ENCODE measurements around the gene SLC43A2.

The SLC43A2 gene

GRCh38 chr17:1605681-1606351 lies 22.8 kb downstream of the SLC43A2 start:
- no peak for TF ChIP-seq CTCF (IDR thresholded peaks at IDR 0.05; ENCODE audit: low read depth, low read length, missing control alignments)
- no peak overlapping the region; the same call in 1 of the 2 replicates for H3K4me3 ChIP-seq (ENCODE audit: low read depth, low read length)
- no peak for DNase-seq (ENCODE audit: low read depth)

GRCh38 chr17:1604831-1605528 lies 23.7 kb downstream of the SLC43A2 start:
- DNase-seq (ENCODE audit: low read depth): no peak
- no peak overlapping the region for H3K4me3 ChIP-seq (ENCODE audit: low read depth, low read length)
- no peak for TF ChIP-seq CTCF (IDR thresholded peaks at IDR 0.05; ENCODE audit: low read depth, low read length, missing control alignments)

DNA sequence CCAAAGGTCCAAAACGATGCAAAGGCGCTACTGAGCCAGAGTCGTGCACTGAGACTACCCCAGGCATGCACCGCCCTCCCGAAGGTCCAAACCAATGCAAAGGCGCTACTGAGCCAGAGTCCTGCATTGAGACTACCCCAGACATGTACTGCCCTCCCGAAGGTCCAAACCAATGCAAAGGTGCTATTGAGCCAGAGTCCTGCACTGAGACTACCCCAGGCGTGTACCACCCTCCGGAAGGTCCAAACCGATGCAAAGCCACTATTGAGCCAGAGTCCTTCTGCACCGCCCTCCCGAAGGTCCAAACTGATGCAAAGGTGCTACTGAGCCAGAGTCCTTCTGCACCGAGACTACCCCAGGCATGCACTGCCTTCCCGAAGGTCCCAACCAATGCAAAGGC lies 27.1 kb downstream of the SLC43A2 start:
- TF ChIP-seq CTCF (IDR thresholded peaks at IDR 0.05; ENCODE audit: low read depth, low read length, missing control alignments): no peak
- no peak overlapping the region for H3K4me3 ChIP-seq (ENCODE audit: low read depth, low read length)
- DNase-seq (ENCODE audit: low read depth): no peak

GRCh38 chr17:1598399-1599095 lies 30.1 kb downstream of the SLC43A2 start:
- no peak for TF ChIP-seq CTCF (IDR thresholded peaks at IDR 0.05; ENCODE audit: low read depth, low read length, missing control alignments)
- DNase-seq (ENCODE audit: low read depth): no peak
- H3K4me3 ChIP-seq (ENCODE audit: low read depth, low read length): no peak overlapping the region

GRCh38 chr17:1597861-1598342 lies 30.7 kb downstream of the SLC43A2 start:
- no peak for DNase-seq (ENCODE audit: low read depth)
- no peak overlapping the region for H3K4me3 ChIP-seq (ENCODE audit: low read depth, low read length)
- no peak for TF ChIP-seq CTCF (IDR thresholded peaks at IDR 0.05; ENCODE audit: low read depth, low read length, missing control alignments)

- no peak for TF ChIP-seq CTCF (IDR thresholded peaks at IDR 0.05; ENCODE audit: low read depth, low read length, missing control alignments)
- DNase-seq (ENCODE audit: low read depth): no peak
- no peak overlapping the region for H3K4me3 ChIP-seq (ENCODE audit: low read depth, low read length)
These were observed 35.1 kb downstream of the SLC43A2 start for GRCh38 chr17:1593630-1593931.
